Keratinocyte (primary cell): ENCODE data around the gene CACNA1C. TPM values are rescaled to one million over a fixed set of nuclear protein-coding genes. Genes with fewer than 3 reads are reported as not detected.

Source experiments
- DNase-seq: peaks from one replicate; pipeline ENCODE4 v3.0.0-alpha.2; 2011; ENCODE audit warnings: low read depth, missing footprints, low spot score
- FAIRE-seq: peaks from 2 replicates; lab custom pipeline; 2011; peaks lifted over from hg19 to GRCh38; lab: Jason Lieb, UNC
- H2AFZ ChIP-seq: 2 replicates; pipeline ENCODE4 v1.6.0; 2012; ENCODE audit warnings: low read length, control low read depth, inconsistent platforms; ENCODE audit not compliant: control insufficient read depth
- H3K27ac ChIP-seq: 2 replicates; pipeline ENCODE4 v1.5.1; 2011; ENCODE audit warnings: low read length; ENCODE audit not compliant: control insufficient read depth, insufficient read depth
- H3K27me3 ChIP-seq: 3 replicates; pipeline ENCODE4 v1.6.0; 2011; ENCODE audit warnings: low read length; ENCODE audit not compliant: control insufficient read depth, insufficient read depth; ENCODE audit errors: extremely low read depth
- H3K36me3 ChIP-seq, 2 experiments: 2 replicates in 1 of 2; 3 replicates in 1 of 2; pipeline ENCODE4 v1.5.1; 2011; ENCODE audit warnings: low read length in 2 of 2, mild to moderate bottlenecking in 1 of 2; ENCODE audit not compliant: control insufficient read depth in 2 of 2, insufficient read depth in 2 of 2; ENCODE audit errors: extremely low read depth in 1 of 2
- H3K4me1 ChIP-seq: 3 replicates; pipeline ENCODE4 v1.5.1; 2011; ENCODE audit warnings: low read length; ENCODE audit not compliant: control insufficient read depth, insufficient read depth; ENCODE audit errors: extremely low read depth
- H3K4me2 ChIP-seq: 3 replicates; pipeline ENCODE4 v1.6.0; 2011; ENCODE audit warnings: low read depth, low read length; ENCODE audit not compliant: control insufficient read depth, insufficient read depth; ENCODE audit errors: extremely low read depth
- H3K4me3 ChIP-seq, 3 experiments: fragments of 200-600 bp in 1 of 3; sonication (generic) in 1 of 3; 2 replicates in 2 of 3; 3 replicates in 1 of 3; pipeline ENCODE4 v1.5.1; 2011 to 2016; ENCODE audit warnings: low read length in 3 of 3, mild to moderate bottlenecking in 3 of 3, control low read depth in 2 of 3, inconsistent platforms in 1 of 3, low read depth in 1 of 3, mixed read lengths in 1 of 3, mixed run types in 1 of 3, moderate library complexity in 1 of 3; ENCODE audit not compliant: control insufficient read depth in 2 of 3, insufficient read depth in 2 of 3; ENCODE audit errors: extremely low read depth in 1 of 3
- H3K79me2 ChIP-seq: 2 replicates; pipeline ENCODE4 v1.6.0; 2012; ENCODE audit warnings: low read length; ENCODE audit not compliant: control insufficient read depth, insufficient read depth
- H3K9ac ChIP-seq: 3 replicates; pipeline ENCODE4 v1.6.0; 2011; ENCODE audit warnings: low read length; ENCODE audit not compliant: control insufficient read depth, insufficient read depth; ENCODE audit errors: extremely low read depth
- H3K9me1 ChIP-seq: 3 replicates; pipeline ENCODE4 v1.6.0; 2011; ENCODE audit warnings: low read length; ENCODE audit not compliant: control insufficient read depth, insufficient read depth; ENCODE audit errors: extremely low read depth
- H3K9me3 ChIP-seq: 2 replicates; pipeline ENCODE4 v1.5.1; 2012; ENCODE audit warnings: low read depth, low read length; ENCODE audit not compliant: control insufficient read depth
- H4K20me1 ChIP-seq: 3 replicates; pipeline ENCODE4 v1.6.0; 2011; ENCODE audit warnings: low read length; ENCODE audit not compliant: control insufficient read depth, insufficient read depth; ENCODE audit errors: extremely low read depth
- CTCF ChIP-seq, 3 experiments: IDR thresholded peaks in 1 of 3; conservative IDR thresholded peaks in 1 of 3; optimal IDR thresholded peaks in 1 of 3; 2 replicates in 2 of 3; 3 replicates in 1 of 3; pipeline versions ENCODE3 to v1.5.1; 2011; ENCODE audit warnings: low read length in 3 of 3, mild to moderate bottlenecking in 3 of 3, moderate library complexity in 2 of 3, control low read depth in 1 of 3, inconsistent platforms in 1 of 3; ENCODE audit not compliant: insufficient read depth in 2 of 3; ENCODE audit errors: extremely low read depth in 1 of 3
- EZH2 ChIP-seq: IDR thresholded peaks from one replicate; pipeline ENCODE4 v1.6.1; 2012; ENCODE audit warnings: inconsistent platforms, mild to moderate bottlenecking, low read length, moderate library complexity
- dilution Hi-C: fragments of 300-500 bp; cut with MboI; formaldehyde crosslinking; loops from one replicate; pipeline ENCODE4 v1.7.0; 2020; ENCODE audit warnings: low sequenced_read_pairs; ENCODE audit not compliant: extremely low pct_ligation_motif_present
- polyA plus RNA-seq, 5 experiments: library from polyadenylated mRNA; depleted of rRNA in 3 of 5; stranded (reverse) in 3 of 5; stranded (forward) in 1 of 5; unstranded in 1 of 5; fragments of >200 nt; gene quantifications; 1 replicate in 1 of 5; 2 replicates in 3 of 5; 3 replicates in 1 of 5; pipeline versions ENCODE4 v1.2.1 to v1.2.3, GENCODE V29; 2011 to 2012; ENCODE audit warnings: missing spikeins in 2 of 5, low read depth in 1 of 5, low replicate concordance in 1 of 5

Gene CACNA1C
- polyA plus RNA-seq, 1 donor (not counting 4 experiments of a cell fraction or from before 2014, with no cell fraction given): not detected

DNA sequence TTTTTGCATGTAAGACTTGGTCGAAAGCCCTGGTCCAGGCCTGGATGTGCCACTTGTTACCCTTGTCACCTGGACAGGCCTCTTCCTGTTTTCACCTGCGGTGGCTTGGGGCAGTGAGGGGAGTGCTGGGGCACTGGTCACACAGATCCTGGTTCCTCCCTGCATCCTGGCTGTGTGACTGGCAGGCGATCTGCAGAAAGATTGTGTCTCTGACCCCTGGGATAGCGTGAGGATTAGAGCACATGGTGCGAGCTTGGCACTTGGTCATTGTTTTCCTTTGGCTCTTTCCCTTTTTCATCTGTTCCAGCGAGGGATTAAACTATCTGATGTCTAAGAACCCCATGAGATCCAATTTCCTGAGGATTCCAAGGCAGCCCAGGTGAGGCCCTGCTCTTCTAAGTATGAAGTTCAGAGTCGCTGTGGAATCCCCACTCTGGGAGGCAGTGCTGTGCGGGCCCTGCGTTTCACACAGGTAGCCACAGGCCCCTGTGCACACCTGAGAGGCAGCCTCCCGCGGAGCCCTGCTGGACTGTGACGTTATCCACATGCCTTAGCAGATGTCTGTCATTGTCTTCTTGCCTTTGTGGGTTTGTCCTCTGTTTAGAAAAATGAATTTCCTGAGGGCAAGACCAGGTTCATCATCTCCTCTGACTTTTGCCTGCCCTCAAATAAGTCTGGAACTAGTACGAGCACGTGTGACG, 288.4 kb downstream of the CACNA1C start:
- no peaks in the 10 kb centered on the region for H3K79me2 ChIP-seq
- FAIRE-seq: no peak
- H3K4me1 ChIP-seq: peaks cover 8% of the 10 kb centered on the region
- dilution Hi-C loops: no loop called here
- DNase-seq: no peak
- H3K4me2 ChIP-seq: no peak overlapping the region
- no peaks in the 10 kb centered on the region for H3K9me1 ChIP-seq
- no peak overlapping the region for H3K4me3 ChIP-seq
- TF ChIP-seq EZH2: no peak
- TF ChIP-seq CTCF (optimal IDR thresholded peaks at IDR 0.05 in 1 of 3, IDR thresholded peaks at IDR 0.05 in 1 of 3, conservative IDR thresholded peaks at IDR 0.05 in 1 of 3; ENCODE audit: extremely low read depth in 1 of 3, insufficient read depth in 2 of 3, low read length in 3 of 3): no peak
- H3K27me3 ChIP-seq: no peaks in the 10 kb centered on the region
- H3K36me3 ChIP-seq: no peaks in the 10 kb centered on the region
- H3K9me3 ChIP-seq: no peaks in the 10 kb centered on the region
- H3K27ac ChIP-seq: no peak overlapping the region
- no peak overlapping the region for H2AFZ ChIP-seq
- H4K20me1 ChIP-seq: no peaks in the 10 kb centered on the region
- no peak overlapping the region for H3K9ac ChIP-seq

DNA sequence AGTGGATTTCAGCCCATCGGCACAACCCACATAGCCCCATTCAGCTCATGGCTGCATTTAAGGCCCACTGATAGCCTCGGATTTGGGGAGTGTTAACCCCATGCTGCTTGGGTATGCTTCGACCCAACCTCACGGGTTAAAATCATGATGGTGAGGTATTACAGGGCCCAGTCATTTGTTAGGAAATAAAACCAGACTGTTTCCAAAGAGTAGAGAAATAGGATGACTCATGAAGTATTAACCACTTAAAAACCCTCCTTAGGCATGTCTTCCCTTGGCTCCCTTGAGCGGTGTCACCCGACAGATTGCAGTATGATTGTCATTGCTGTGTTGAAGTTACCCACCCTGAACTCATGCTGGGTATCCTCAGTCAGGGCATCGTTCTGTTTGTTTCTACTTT, 289.1 kb downstream of the CACNA1C start:
- Histone ChIP-seq H3K36me3 (no peaks in the 10 kb centered on the region), H3K27me3 (no peaks in the 10 kb centered on the region), H3K27ac (no peak overlapping the region), H3K79me2 (no peaks in the 10 kb centered on the region), H3K9ac (no peak overlapping the region), H3K4me3 (no peak overlapping the region), H3K4me1 (peaks cover 3% of the 10 kb centered on the region), H3K4me2 (no peak overlapping the region), H4K20me1 (no peaks in the 10 kb centered on the region), H3K9me1 (no peaks in the 10 kb centered on the region), H3K9me3 (no peaks in the 10 kb centered on the region), H2AFZ (no peak overlapping the region)
- TF ChIP-seq EZH2 (no peak), CTCF (optimal IDR thresholded peaks at IDR 0.05 in 1 of 3, IDR thresholded peaks at IDR 0.05 in 1 of 3, conservative IDR thresholded peaks at IDR 0.05 in 1 of 3; ENCODE audit: extremely low read depth in 1 of 3, insufficient read depth in 2 of 3, low read length in 3 of 3) (no peak)
- DNase-seq (no peak), FAIRE-seq (no peak)
- dilution Hi-C loops: no loop called here
